CD14-positive monocyte (primary cell): ENCODE results near the gene FANCB. TPM values are rescaled to one million over a fixed set of nuclear protein-coding genes. Genes with fewer than 3 reads are reported as not detected.

Experiments
- DNase-seq, 3 donors: peaks; one replicate each; pipeline ENCODE4 v3.0.0-alpha.2; 2011 to 2022
- H2AFZ ChIP-seq: 2 replicates; pipeline ENCODE4 v1.6.0; 2012; ENCODE audit warnings: mild to moderate bottlenecking, low read depth, low read length, inconsistent platforms; ENCODE audit not compliant: insufficient read depth, poor library complexity, severe bottlenecking
- H3K27ac ChIP-seq, 2 donors: 1 replicate in 1 of 2; 2 replicates in 1 of 2; pipeline ENCODE4 v1.5.1; 2012 to 2013; ENCODE audit warnings: low read length in 2 of 2, control low read depth in 1 of 2, inconsistent platforms in 1 of 2, low read depth in 1 of 2, mild to moderate bottlenecking in 1 of 2
- H3K27me3 ChIP-seq, 2 donors: one replicate each; pipeline versions ENCODE4 v1.6.0 to v1.6.1; 2011 to 2013; ENCODE audit warnings: low read length in 2 of 2; ENCODE audit not compliant: control insufficient read depth in 2 of 2, insufficient read depth in 2 of 2
- H3K36me3 ChIP-seq, 2 donors: replicated peaks in 1 of 2; 1 replicate in 1 of 2; 2 replicates in 1 of 2; pipeline versions ENCODE4 v1.5.1 to v1.6.1; 2012 to 2013; ENCODE audit warnings: low read length in 2 of 2, control low read depth in 1 of 2, inconsistent platforms in 1 of 2, mild to moderate bottlenecking in 1 of 2; ENCODE audit not compliant: insufficient read depth in 2 of 2, control insufficient read depth in 1 of 2
- H3K4me1 ChIP-seq, 2 donors: 1 replicate in 1 of 2; 2 replicates in 1 of 2; pipeline versions ENCODE4 v1.5.1 to v1.6.1; 2012 to 2013; ENCODE audit warnings: low read length in 2 of 2, control low read depth in 1 of 2, inconsistent platforms in 1 of 2, mild to moderate bottlenecking in 1 of 2, moderate library complexity in 1 of 2; ENCODE audit not compliant: insufficient read depth in 2 of 2, control insufficient read depth in 1 of 2
- H3K4me2 ChIP-seq: replicated peaks from 2 replicates; pipeline ENCODE3; 2012; ENCODE audit warnings: low read length, moderate library complexity, mild to moderate bottlenecking; ENCODE audit not compliant: poor library complexity, severe bottlenecking; ENCODE audit errors: extremely low read depth
- H3K4me3 ChIP-seq, 3 experiments: fragments of 200-600 bp in 1 of 3; sonication (generic) in 1 of 3; replicated peaks in 1 of 3; 1 replicate in 2 of 3; 2 replicates in 1 of 3; pipeline ENCODE4 v1.5.1; 2011 to 2013; ENCODE audit warnings: low read length in 3 of 3, mild to moderate bottlenecking in 3 of 3, control low read depth in 2 of 3, low read depth in 2 of 3, inconsistent platforms in 1 of 3, moderate library complexity in 1 of 3
- H3K79me2 ChIP-seq: 2 replicates; pipeline ENCODE4 v1.6.0; 2012; ENCODE audit warnings: mild to moderate bottlenecking, control low read depth, inconsistent platforms, low read length, moderate library complexity; ENCODE audit not compliant: insufficient read depth
- H3K9ac ChIP-seq: 2 replicates; pipeline ENCODE4 v1.6.0; 2017; ENCODE audit warnings: low read length, mild to moderate bottlenecking; ENCODE audit not compliant: insufficient read depth, poor library complexity, severe bottlenecking
- H3K9me3 ChIP-seq, 2 donors: replicated peaks in 1 of 2; 1 replicate in 1 of 2; 2 replicates in 1 of 2; pipeline versions ENCODE4 v1.5.1 to v1.6.1; 2012 to 2013; ENCODE audit warnings: low read length in 2 of 2, control low read depth in 1 of 2; ENCODE audit not compliant: control insufficient read depth in 1 of 2, insufficient read depth in 1 of 2
- H4K20me1 ChIP-seq: 2 replicates; pipeline ENCODE4 v1.6.0; 2012; ENCODE audit warnings: mild to moderate bottlenecking, low read length, control low read depth, moderate library complexity; ENCODE audit not compliant: insufficient read depth
- H3K27ac Mint-ChIP-seq, 7 donors: one replicate each; pipeline ENCODE4 v1.8.0; 2020; ENCODE audit warnings: mild to moderate bottlenecking in 7 of 7, mixed read lengths in 7 of 7, moderate library complexity in 6 of 7, inconsistent platforms in 2 of 7
- H3K27me3 Mint-ChIP-seq, 3 donors: one replicate each; pipeline ENCODE4 v1.8.0; 2021 to 2022; ENCODE audit warnings: low read depth in 3 of 3, mild to moderate bottlenecking in 3 of 3, mixed read lengths in 3 of 3, moderate library complexity in 3 of 3, inconsistent platforms in 1 of 3
- H3K36me3 Mint-ChIP-seq, 2 donors: one replicate each; pipeline ENCODE4 v1.8.0; 2020; ENCODE audit warnings: mixed read lengths in 2 of 2, inconsistent platforms in 1 of 2, mild to moderate bottlenecking in 1 of 2
- H3K4me1 Mint-ChIP-seq: one replicate; pipeline ENCODE4 v1.8.0; 2020; ENCODE audit warnings: mild to moderate bottlenecking, mixed read lengths
- H3K4me3 Mint-ChIP-seq, 2 donors: one replicate each; pipeline ENCODE4 v1.8.0; 2020; ENCODE audit warnings: mild to moderate bottlenecking in 2 of 2, mixed read lengths in 2 of 2, moderate library complexity in 1 of 2
- H3K9me3 Mint-ChIP-seq, 7 donors: one replicate each; pipeline ENCODE4 v1.8.0; 2020 to 2022; ENCODE audit warnings: mixed read lengths in 7 of 7, mild to moderate bottlenecking in 6 of 7, moderate library complexity in 6 of 7, inconsistent platforms in 2 of 7
- WGBS: methylation state at CpG from one replicate; pipeline ENCODE4 v1.1.5; 2013; ENCODE audit warnings: missing lambda C conversion rate; ENCODE audit not compliant: insufficient coverage; 5-methylcytosine and 5-hydroxymethylcytosine counted together
- intact Hi-C, 2 donors: fragments of 100-400 bp; cut with micrococcal nuclease; formaldehyde crosslinking; loops; one replicate each; pipeline versions ENCODE4 v1.15.0 to v1.15.1; 2023
- polyA minus RNA-seq: library from RNA; depleted of rRNA, polyadenylated mRNA; stranded (reverse); fragments of >200 nt; gene quantifications from 2 replicates; pipeline ENCODE4 v1.2.3, GENCODE V29; 2012
- polyA plus RNA-seq, 3 donors: library from polyadenylated mRNA; depleted of rRNA in 1 of 3; unstranded in 2 of 3; stranded (reverse) in 1 of 3; fragments of 300-500 nt in 2 of 3; fragments of >200 nt in 1 of 3; fragmentation: Illumina TruSeq in 2 of 3; gene quantifications; 1 replicate in 2 of 3; 2 replicates in 1 of 3; pipeline ENCODE4 v1.2.3, GENCODE V29; 2012 to 2021
- total RNA-seq, 12 experiments: library from RNA in 1 of 12; stranded (reverse) in 1 of 12; fragments of 120-200 nt in 1 of 12; gene quantifications; one replicate each; pipeline ENCODE4 v1.2.4 and lab custom pipeline; 2013 to 2026; ENCODE audit warnings: mixed read lengths in 6 of 12, inconsistent platforms in 1 of 12
- TF ChIP-seq, protein P1 (sequence below): fragments of 200-600 bp; IDR thresholded peaks from one replicate; pipeline ENCODE4 v1.8.0; 2022; ENCODE audit warnings: antibody characterized with exemption, mild to moderate bottlenecking

Gene FANCB
- 4.7 TPM for total RNA-seq (2013)
- polyA plus RNA-seq (1 to 10 TPM in 2 of 3 donors, under 1 TPM in 1; 0.85 to 4.2 (median 2.6) TPM), polyA minus RNA-seq (1.7 TPM in 2 replicates), total RNA-seq (lab: John Stamatoyannopoulos, UW) (4.8 to 14.6 (median 8.5) reads per million in 11 experiments)

DNA sequence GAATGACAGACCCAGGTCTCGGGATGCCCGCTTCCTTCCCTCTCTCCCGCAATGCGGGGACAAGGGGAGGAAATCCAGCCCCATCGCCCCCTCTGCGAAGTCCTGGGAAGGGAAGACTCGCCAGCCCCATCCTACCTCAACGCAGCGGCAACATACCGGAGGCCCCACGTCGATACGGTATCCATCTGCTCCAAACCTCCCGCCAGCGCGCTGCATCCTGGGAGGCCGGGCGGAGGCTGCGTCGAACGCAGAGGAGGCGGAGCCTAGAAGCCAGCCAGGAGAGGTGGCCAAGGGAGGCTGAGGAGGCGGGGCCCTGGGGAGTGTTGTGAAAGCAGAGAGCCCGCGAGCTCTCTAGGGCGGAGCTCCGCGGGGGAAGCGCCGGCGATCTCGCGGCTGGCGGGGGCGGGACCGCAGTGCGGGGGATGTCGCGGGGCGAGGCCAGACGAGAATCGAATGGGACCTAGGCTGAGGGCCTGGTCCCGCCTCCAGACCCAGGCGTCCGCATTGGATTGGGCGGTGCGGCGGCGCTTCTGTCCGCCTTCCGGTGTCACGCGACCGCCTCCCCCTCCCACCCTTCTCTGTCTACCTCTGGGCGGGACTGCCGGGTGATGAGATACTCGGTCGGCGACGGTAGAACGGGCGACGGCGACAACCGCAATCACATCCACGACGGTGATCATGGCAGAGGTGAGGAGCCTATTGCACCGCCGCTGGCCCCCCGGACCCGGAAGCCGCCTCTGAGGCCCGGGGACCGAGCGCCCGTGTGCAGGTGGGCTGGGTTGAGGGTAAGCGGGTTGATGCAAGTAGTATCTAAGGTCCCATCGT is at the start of gene FANCB, which contains the start of gene MOSPD2:
Gene FANCB (minus strand): TSS at position 219 of the 825 bp plus-strand sequence. CDS start 7,559 bp downstream, outside the sequence.
Gene MOSPD2 (plus strand): TSS at position 571 of the 825 bp plus-strand sequence. CDS start 108 bp downstream, at position 679.
- peak within 1 kb of the TSS; percentile 82 for H2AFZ ChIP-seq
- H3K4me3 Mint-ChIP-seq: peak within 1 kb of the TSS; percentile 80 to 86
- peaks cover 23 to 34% of the 10 kb centered on the region in 2 donors for H3K4me1 ChIP-seq
- H3K27me3 ChIP-seq: no peaks in the 10 kb centered on the region
- peaks cover 28% of the 10 kb centered on the region for H3K4me1 Mint-ChIP-seq
- H3K79me2 ChIP-seq: peaks cover 78% of the 10 kb centered on the region
- DNase-seq: peak; percentile 90 to 93 (median 93)
- H3K9ac ChIP-seq: peak within 1 kb of the TSS; percentile 78
- peaks cover 0 to 2% (median 0%) of the 10 kb centered on the region in 3 donors for H3K27me3 Mint-ChIP-seq
- H3K9me3 ChIP-seq: no peaks in the 10 kb centered on the region
- no peaks in the 10 kb centered on the region for H4K20me1 ChIP-seq
- intact Hi-C loops: loop anchor here (10.0 kb wide), 2 partner anchors 812 to 1178 kb away; no protein-coding TSS in a partner anchor
- peak within 1 kb of the TSS; percentile 83 to 94 (median 89) for H3K27ac Mint-ChIP-seq
- no peaks in the 10 kb centered on the region for H3K36me3 ChIP-seq
- H3K9me3 Mint-ChIP-seq: peaks cover 0 to 11% (median 0%) of the 10 kb centered on the region in 7 donors
- H3K4me2 ChIP-seq: peak within 1 kb of the TSS; percentile 84
- peak within 1 kb of the TSS; percentile 90 to 97 (median 96) for H3K4me3 ChIP-seq
- H3K36me3 Mint-ChIP-seq: peaks cover under 1 to 7% of the 10 kb centered on the region in 2 donors
- 0% methylated on average over 35 of the region's 78 CpGs for WGBS
- peak within 1 kb of the TSS; percentile 86 to 94 for H3K27ac ChIP-seq
- TF ChIP-seq, protein P1, sequence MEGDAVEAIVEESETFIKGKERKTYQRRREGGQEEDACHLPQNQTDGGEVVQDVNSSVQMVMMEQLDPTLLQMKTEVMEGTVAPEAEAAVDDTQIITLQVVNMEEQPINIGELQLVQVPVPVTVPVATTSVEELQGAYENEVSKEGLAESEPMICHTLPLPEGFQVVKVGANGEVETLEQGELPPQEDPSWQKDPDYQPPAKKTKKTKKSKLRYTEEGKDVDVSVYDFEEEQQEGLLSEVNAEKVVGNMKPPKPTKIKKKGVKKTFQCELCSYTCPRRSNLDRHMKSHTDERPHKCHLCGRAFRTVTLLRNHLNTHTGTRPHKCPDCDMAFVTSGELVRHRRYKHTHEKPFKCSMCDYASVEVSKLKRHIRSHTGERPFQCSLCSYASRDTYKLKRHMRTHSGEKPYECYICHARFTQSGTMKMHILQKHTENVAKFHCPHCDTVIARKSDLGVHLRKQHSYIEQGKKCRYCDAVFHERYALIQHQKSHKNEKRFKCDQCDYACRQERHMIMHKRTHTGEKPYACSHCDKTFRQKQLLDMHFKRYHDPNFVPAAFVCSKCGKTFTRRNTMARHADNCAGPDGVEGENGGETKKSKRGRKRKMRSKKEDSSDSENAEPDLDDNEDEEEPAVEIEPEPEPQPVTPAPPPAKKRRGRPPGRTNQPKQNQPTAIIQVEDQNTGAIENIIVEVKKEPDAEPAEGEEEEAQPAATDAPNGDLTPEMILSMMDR: no peak

DNA sequence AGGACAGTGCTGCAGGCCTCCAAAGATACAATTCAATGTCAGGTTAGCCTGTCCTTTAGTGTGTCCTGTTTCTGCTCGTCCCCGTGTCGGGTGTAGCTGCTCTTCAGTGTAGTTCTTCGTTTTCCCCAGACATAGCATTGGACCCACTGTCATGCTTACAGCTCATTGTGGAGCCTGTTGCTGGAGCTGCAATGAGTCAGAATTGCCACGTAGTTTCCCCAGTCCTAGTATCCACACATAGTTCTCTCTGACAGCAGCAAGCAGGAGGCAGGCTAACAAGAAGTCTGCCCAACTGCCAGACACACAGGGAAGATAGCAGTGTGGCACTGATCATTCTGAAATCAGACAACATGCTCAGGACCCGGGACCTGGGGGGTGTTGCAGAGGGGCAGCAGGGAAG is 49.6 kb upstream of the FANCB start:
- no peak overlapping the region for H3K4me3 Mint-ChIP-seq
- Histone ChIP-seq H3K36me3 (peaks cover 35 to 47% of the 10 kb centered on the region in 2 donors), H3K27ac (no peak overlapping the region), H3K9me3 (no peaks in the 10 kb centered on the region), H3K4me1 (no peaks in the 10 kb centered on the region), H3K4me3 (no peak overlapping the region), H3K9ac (no peak overlapping the region), H4K20me1 (no peaks in the 10 kb centered on the region), H3K27me3 (no peaks in the 10 kb centered on the region), H3K79me2 (no peaks in the 10 kb centered on the region), H2AFZ (no peak overlapping the region), H3K4me2 (no peak overlapping the region)
- intact Hi-C loops: no loop called here
- TF ChIP-seq, protein P1: no peak
- no peaks in the 10 kb centered on the region for H3K9me3 Mint-ChIP-seq
- no peaks in the 10 kb centered on the region for H3K4me1 Mint-ChIP-seq
- no peak for DNase-seq
- 100% methylated on average over 5 of the region's 6 CpGs for WGBS
- H3K27ac Mint-ChIP-seq: no peak overlapping the region
- H3K36me3 Mint-ChIP-seq: peaks cover 37 to 41% of the 10 kb centered on the region in 2 donors
- H3K27me3 Mint-ChIP-seq: peaks cover 0 to 5% (median 0%) of the 10 kb centered on the region in 3 donors
